Esophagus muscularis mucosa (tissue), 4 donors: ENCODE data around the gene AGK. TPM values are rescaled to one million over a fixed set of nuclear protein-coding genes. Genes with fewer than 3 reads are reported as not detected.
A peak's percentile ranks its signal among the peaks of the same experiment; 100 is the strongest.

ENCODE experiments used
- DNase-seq: peaks from one replicate; pipeline ENCODE4 v3.0.0-alpha.2; 2017; ENCODE audit errors: extremely low spot score
- H3K27ac ChIP-seq, 4 donors: fragments of 200-600 bp; sonication (generic); replicated peaks in 1 of 4; 1 replicate in 3 of 4; 2 replicates in 1 of 4; pipeline ENCODE4 v1.5.1; 2016 to 2019; ENCODE audit warnings: mild to moderate bottlenecking in 1 of 4
- H3K27me3 ChIP-seq, 4 donors: fragments of 200-600 bp; sonication (generic); one replicate each; pipeline versions ENCODE4 v1.5.1 to v1.6.0; 2016 to 2019
- H3K36me3 ChIP-seq, 4 donors: fragments of 200-600 bp; sonication (generic); one replicate each; pipeline ENCODE4 v1.5.1; 2016 to 2019
- H3K4me1 ChIP-seq, 4 donors: fragments of 200-600 bp; sonication (generic); one replicate each; pipeline ENCODE4 v1.5.1; 2016 to 2019
- H3K4me3 ChIP-seq, 4 donors: fragments of 200-600 bp; sonication (generic); 1 replicate in 2 of 4; 2 replicates in 2 of 4; pipeline ENCODE4 v1.5.1; 2016 to 2019; ENCODE audit warnings: mild to moderate bottlenecking in 4 of 4, moderate library complexity in 1 of 4
- H3K9me3 ChIP-seq, 4 donors: fragments of 200-600 bp; sonication (generic); 1 replicate in 3 of 4; 2 replicates in 1 of 4; pipeline ENCODE4 v1.5.1; 2016 to 2019
- CTCF ChIP-seq, 3 experiments: fragments of 200-600 bp in 2 of 3; fragments of 450-650 bp in 1 of 3; sonication (generic) in 2 of 3; IDR thresholded peaks; one replicate each; pipeline ENCODE4 v1.5.1; 2017 to 2019; ENCODE audit warnings: antibody characterized with exemption in 3 of 3, mild to moderate bottlenecking in 2 of 3, moderate library complexity in 1 of 3
- EP300 ChIP-seq: sonication (generic); formaldehyde crosslinking; IDR thresholded peaks from one replicate; pipeline ENCODE4 v1.6.1; 2017; ENCODE audit warnings: antibody characterized with exemption
- POLR2A ChIP-seq: fragments of 450-650 bp; IDR thresholded peaks from one replicate; pipeline ENCODE4 v1.6.1; 2017; ENCODE audit warnings: antibody characterized with exemption, moderate library complexity, mild to moderate bottlenecking, low read depth
- POLR2AphosphoS5 ChIP-seq, 2 donors: sonication (generic); formaldehyde crosslinking; IDR thresholded peaks; one replicate each; pipeline ENCODE4 v1.6.1; 2017; ENCODE audit warnings: antibody characterized with exemption in 2 of 2
- WGBS: methylation state at CpG from one replicate; pipeline ENCODE4 v1.1.5; 2018; 5-methylcytosine and 5-hydroxymethylcytosine counted together
- intact Hi-C: fragments of 100-400 bp; cut with DNase I; formaldehyde crosslinking; loops from one replicate; pipeline ENCODE4 v1.15.1; 2023
- total RNA-seq, 4 donors: library from RNA; depleted of rRNA; stranded (reverse); fragments of >200 nt; gene quantifications; one replicate each; pipeline versions ENCODE4 v1.1.0 to v1.2.1, GENCODE V29; 2016

Gene AGK, protein sequence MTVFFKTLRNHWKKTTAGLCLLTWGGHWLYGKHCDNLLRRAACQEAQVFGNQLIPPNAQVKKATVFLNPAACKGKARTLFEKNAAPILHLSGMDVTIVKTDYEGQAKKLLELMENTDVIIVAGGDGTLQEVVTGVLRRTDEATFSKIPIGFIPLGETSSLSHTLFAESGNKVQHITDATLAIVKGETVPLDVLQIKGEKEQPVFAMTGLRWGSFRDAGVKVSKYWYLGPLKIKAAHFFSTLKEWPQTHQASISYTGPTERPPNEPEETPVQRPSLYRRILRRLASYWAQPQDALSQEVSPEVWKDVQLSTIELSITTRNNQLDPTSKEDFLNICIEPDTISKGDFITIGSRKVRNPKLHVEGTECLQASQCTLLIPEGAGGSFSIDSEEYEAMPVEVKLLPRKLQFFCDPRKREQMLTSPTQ
- total RNA-seq = 10 to 100 TPM; 17.9 to 23.4 (median 19.2) TPM

DNA sequence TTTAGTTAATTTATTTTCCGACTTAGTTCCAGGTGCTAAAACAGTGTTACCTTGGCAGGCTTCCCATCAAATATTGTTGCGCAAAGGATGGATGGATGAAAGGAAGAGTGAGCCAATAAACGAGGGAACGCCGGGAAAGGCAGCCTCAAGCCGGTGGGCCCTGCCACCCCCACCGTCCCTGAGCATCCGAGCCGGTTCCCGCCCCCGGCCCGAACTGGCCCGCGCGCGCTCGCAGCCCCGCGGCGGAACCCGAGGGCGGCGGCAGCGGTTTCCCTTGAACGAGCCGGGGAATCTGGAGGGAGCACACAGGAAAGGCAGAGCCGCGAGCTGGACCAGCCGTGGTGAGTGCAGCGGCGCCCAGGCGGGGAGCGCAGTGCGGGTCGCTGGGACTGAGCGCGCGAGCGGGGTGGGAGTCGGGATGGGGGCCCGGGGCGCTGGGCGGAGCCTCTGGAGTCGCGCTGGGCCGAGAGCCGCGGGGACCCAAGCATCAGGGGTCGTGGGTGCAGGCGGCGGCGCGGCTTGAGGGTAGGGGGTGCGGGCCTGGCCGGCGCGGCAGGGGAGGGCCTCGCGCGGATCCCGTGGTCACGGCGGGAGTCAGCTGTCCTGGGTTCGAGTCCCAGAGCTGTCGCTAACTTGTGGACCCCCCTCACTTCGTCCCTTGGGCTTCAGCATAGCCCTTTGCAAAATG, at the start of gene AGK:
Gene AGK, plus strand, starts transcription at position 317 of the 688 bp plus-strand sequence. CDS start 4,057 bp downstream, outside the sequence.
- TF ChIP-seq CTCF (IDR thresholded peaks at IDR 0.05) (peak in 1 of 3 experiments; percentile 21), POLR2AphosphoS5 (IDR thresholded peaks at IDR 0.05) (peak; percentile 70 to 72), EP300 (no peak)
- peaks cover 0 to 9% (median 8%) of the 10 kb centered on the region in 4 donors for H3K36me3 ChIP-seq
- DNase-seq = no peak
- no peaks in the 10 kb centered on the region for H3K27me3 ChIP-seq
- H3K27ac ChIP-seq = peak within 1 kb of the TSS; percentile 76 to 86 (median 83)
- intact Hi-C loops = no loop called here
- no peaks in the 10 kb centered on the region for H3K9me3 ChIP-seq
- peaks cover 16 to 28% (median 26%) of the 10 kb centered on the region in 4 donors for H3K4me1 ChIP-seq
- H3K4me3 ChIP-seq = peak within 1 kb of the TSS; percentile 96 to 98 (median 97)
- 2% methylated on average over 9 of the region's 66 CpGs for WGBS

DNA sequence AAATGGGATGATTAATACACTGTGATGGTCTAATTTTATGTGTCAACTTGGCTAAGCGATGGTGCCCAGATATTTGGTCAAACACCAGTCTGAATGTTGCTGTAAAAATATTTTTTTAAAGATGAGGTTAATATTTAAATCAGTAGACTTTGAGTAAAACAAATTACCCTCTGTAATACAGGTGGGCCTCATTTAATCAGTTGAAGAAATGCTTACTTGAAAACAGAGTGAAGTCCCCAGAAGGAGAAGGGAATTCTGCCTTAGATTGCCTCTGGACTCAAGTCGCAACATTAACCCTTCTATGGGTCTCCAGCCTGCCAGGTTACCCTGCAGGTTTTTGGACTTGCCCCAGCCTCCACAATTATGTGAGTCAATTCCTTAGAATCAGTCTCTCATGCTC, 49.8 kb upstream of the AGK start:
- 73% methylated on average over 2 of the region's 2 CpGs for WGBS
- Histone ChIP-seq H3K36me3 (no peaks in the 10 kb centered on the region), H3K9me3 (no peaks in the 10 kb centered on the region), H3K4me3 (no peak overlapping the region), H3K27ac (no peak overlapping the region), H3K4me1 (no peaks in the 10 kb centered on the region), H3K27me3 (no peaks in the 10 kb centered on the region)
- intact Hi-C loops = no loop called here
- TF ChIP-seq EP300 (no peak), CTCF (IDR thresholded peaks at IDR 0.05) (no peak), POLR2A (no peak), POLR2AphosphoS5 (IDR thresholded peaks at IDR 0.05) (no peak)
- DNase-seq = no peak

GRCh38 chr7:141511316-141511675, 39.9 kb upstream of the AGK start:
- no peak overlapping the region for H3K27ac ChIP-seq
- peak overlapping the region; percentile 5 to 41 (median 16) for H3K4me3 ChIP-seq
- DNase-seq = no peak
- H3K36me3 ChIP-seq = no peaks in the 10 kb centered on the region
- TF ChIP-seq CTCF (IDR thresholded peaks at IDR 0.05) = no peak
- no peak for TF ChIP-seq EP300
- TF ChIP-seq POLR2AphosphoS5 (IDR thresholded peaks at IDR 0.05) = no peak
- TF ChIP-seq POLR2A = no peak
- intact Hi-C loops = no loop called here
- WGBS = 10% methylated on average over 8 of the region's 8 CpGs
- H3K9me3 ChIP-seq = peaks cover 0 to 10% (median 0%) of the 10 kb centered on the region in 4 donors
- peaks cover 0 to 56% (median 6%) of the 10 kb centered on the region in 4 donors for H3K27me3 ChIP-seq
- H3K4me1 ChIP-seq = peaks cover 5 to 11% (median 11%) of the 10 kb centered on the region in 4 donors

GRCh38 chr7:141511676-141512396, 39.4 kb upstream of the AGK start:
- intact Hi-C loops = no loop called here
- WGBS = 11% methylated on average over 33 of the region's 36 CpGs
- Histone ChIP-seq H3K4me1 (peaks cover 5 to 11% (median 11%) of the 10 kb centered on the region in 4 donors), H3K27ac (no peak overlapping the region), H3K4me3 (peak overlapping the region; percentile 5 to 41 (median 16)), H3K27me3 (peaks cover 0 to 56% (median 6%) of the 10 kb centered on the region in 4 donors), H3K9me3 (peaks cover 0 to 10% (median 0%) of the 10 kb centered on the region in 4 donors), H3K36me3 (no peaks in the 10 kb centered on the region)
- no peak for DNase-seq
- TF ChIP-seq CTCF (IDR thresholded peaks at IDR 0.05) (no peak), POLR2AphosphoS5 (IDR thresholded peaks at IDR 0.05) (no peak), POLR2A (no peak), EP300 (no peak)
